Erythroblast (primary cell): ENCODE measurements around the gene PATJ.

Experiments
- GATA1 ChIP-seq: IDR thresholded peaks from 2 replicates; pipeline ENCODE4 v1.6.1; 2011; ENCODE audit warnings: low read depth, mild to moderate bottlenecking, control low read depth, low read length, moderate library complexity
- POLR2A ChIP-seq: IDR thresholded peaks from 2 replicates; pipeline ENCODE4 v1.6.1; 2011; ENCODE audit warnings: mild to moderate bottlenecking, low read length

- TF ChIP-seq POLR2A (no peak), GATA1 (no peak)
Measured at GRCh38 chr1:61951731-61952580, 209.7 kb downstream of the PATJ start.
